PC-9 (cell line): ENCODE results near the gene GUCY1A2. TPM values are rescaled to one million over a fixed set of nuclear protein-coding genes. Genes with fewer than 3 reads are reported as not detected.

ENCODE experiments used
- BruUV-seq: library from RNA; stranded (reverse); fragments of 400-500 nt; replicated peaks from 2 replicates; lab custom pipeline; 2021; lab: Mats Ljungman, UMichigan
- CTCF ChIA-PET: fragments of 300-600 bp; sonication (Branson Sonifier 250); formaldehyde crosslinking; loops from one replicate; lab custom pipeline; 2022; ENCODE audit warnings: antibody characterized with exemption; lab: Charles Lee
- POLR2A ChIA-PET: fragments of 300-600 bp; sonication (Branson Sonifier 250); formaldehyde crosslinking; loops from one replicate; lab custom pipeline; 2022; ENCODE audit warnings: antibody characterized with exemption; ENCODE audit not compliant: unreplicated experiment; lab: Charles Lee
- DNase-seq, 2 experiments: peaks; one replicate each; pipeline versions ENCODE4 v3.0.0 to v3.0.0-alpha.2; 2015 to 2022; ENCODE audit warnings: mixed read lengths in 1 of 2
- H2AFZ ChIP-seq: fragments of 200-600 bp; sonication (generic); 2 replicates; pipeline ENCODE4 v1.8.1; 2017; ENCODE audit warnings: antibody characterized with exemption
- H3F3A ChIP-seq: fragments of 200-600 bp; sonication (generic); 2 replicates; pipeline ENCODE4 v1.8.1; 2017; ENCODE audit warnings: antibody characterized with exemption, mild to moderate bottlenecking, low read depth; ENCODE audit not compliant: insufficient read depth
- H3K27ac ChIP-seq: fragments of 200-600 bp; sonication (generic); 2 replicates; pipeline ENCODE4 v1.6.1; 2016; ENCODE audit warnings: mixed run types
- H3K27me3 ChIP-seq: fragments of 200-600 bp; sonication (generic); 2 replicates; pipeline ENCODE4 v1.6.1; 2016; ENCODE audit warnings: low read depth, mixed run types; ENCODE audit not compliant: insufficient read depth
- H3K36me3 ChIP-seq: fragments of 200-600 bp; sonication (generic); 2 replicates; pipeline ENCODE4 v1.6.1; 2016; ENCODE audit warnings: low read depth, mixed run types
- H3K4me1 ChIP-seq: fragments of 200-600 bp; sonication (generic); replicated peaks from 2 replicates; pipeline ENCODE4 v1.6.1; 2016; ENCODE audit warnings: mixed run types; ENCODE audit not compliant: insufficient read depth
- H3K4me2 ChIP-seq: fragments of 200-600 bp; sonication (generic); 2 replicates; pipeline ENCODE4 v1.6.1; 2017; ENCODE audit warnings: mixed run types
- H3K4me3 ChIP-seq: fragments of 200-600 bp; sonication (generic); 2 replicates; pipeline ENCODE4 v1.6.1; 2016; ENCODE audit warnings: mixed run types
- H3K79me2 ChIP-seq: fragments of 200-600 bp; sonication (generic); 2 replicates; pipeline ENCODE4 v1.6.1; 2017; ENCODE audit warnings: low read depth, mixed run types
- H3K9me2 ChIP-seq: fragments of 200-600 bp; sonication (generic); 2 replicates; pipeline ENCODE4 v1.8.1; 2017; ENCODE audit warnings: mild to moderate bottlenecking; ENCODE audit not compliant: insufficient read depth
- H3K9me3 ChIP-seq: fragments of 200-600 bp; sonication (generic); 2 replicates; pipeline ENCODE4 v1.8.1; 2016; ENCODE audit warnings: low read depth; ENCODE audit not compliant: insufficient read depth
- H4K20me1 ChIP-seq: fragments of 200-600 bp; sonication (generic); 2 replicates; pipeline ENCODE4 v1.8.1; 2017; ENCODE audit not compliant: insufficient read depth
- EZH2 ChIP-seq: fragments of 200-600 bp; sonication (generic); IDR thresholded peaks from 2 replicates; pipeline ENCODE4 v1.8.0; 2017; ENCODE audit warnings: antibody characterized with exemption, low read depth
- intact Hi-C: fragments of 100-400 bp; cut with micrococcal nuclease; formaldehyde crosslinking; loops from one replicate; pipeline ENCODE4 v1.10.0; 2022; ENCODE audit not compliant: unreplicated experiment
- total RNA-seq: library from RNA; stranded (reverse); gene quantifications from 2 replicates; pipeline ENCODE4 v1.2.3, GENCODE V29; 2021
- TF ChIP-seq, protein P1 (sequence below): fragments of 200-600 bp; sonication (generic); conservative IDR thresholded peaks from 2 replicates; pipeline ENCODE4 v1.6.1; 2017; ENCODE audit warnings: mixed run types, antibody characterized with exemption, mild to moderate bottlenecking, moderate library complexity

GUCY1A2 gene
- total RNA-seq, 1 experiment from 2014 or later = not detected

DNA sequence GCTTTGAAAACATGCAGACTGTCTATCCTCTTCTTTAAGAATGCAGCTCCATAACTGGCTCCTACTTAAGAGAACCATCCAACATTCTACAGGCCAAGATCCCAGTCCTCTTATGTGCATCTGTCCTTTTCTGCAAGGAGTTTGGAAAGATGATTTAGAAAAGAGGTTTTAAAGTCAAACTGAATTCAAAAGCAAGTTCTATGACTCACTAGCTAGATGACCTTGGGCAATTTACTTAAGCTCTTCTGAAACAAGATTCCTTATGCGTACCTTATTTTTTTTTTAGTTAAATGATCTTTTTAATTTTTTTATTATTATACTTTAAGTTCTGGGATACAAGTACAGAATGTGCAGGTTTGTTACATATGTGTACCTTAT lies 29.2 kb downstream of the GUCY1A2 start:
- BruUV-seq = no TSS peak
- no peaks in the 10 kb centered on the region for H3F3A ChIP-seq
- H3K4me1 ChIP-seq = 0 out of 2 replicates have a peak, but pooled peaks cover 6% of the 10 kb centered on the region
- H4K20me1 ChIP-seq = no peaks in the 10 kb centered on the region
- H3K27me3 ChIP-seq = no peaks in the 10 kb centered on the region
- H3K9me3 ChIP-seq = no peaks in the 10 kb centered on the region
- H3K9me2 ChIP-seq = no peaks in the 10 kb centered on the region
- H3K4me2 ChIP-seq = no peak overlapping the region
- ChIA-PET CTCF (no interaction called here), POLR2A (no interaction called here)
- H3K79me2 ChIP-seq = no peaks in the 10 kb centered on the region
- intact Hi-C loops = no loop called here
- H3K27ac ChIP-seq = no peak overlapping the region
- DNase-seq = no peak
- no peak overlapping the region for H2AFZ ChIP-seq
- no peaks in the 10 kb centered on the region for H3K36me3 ChIP-seq
- TF ChIP-seq, protein P1, sequence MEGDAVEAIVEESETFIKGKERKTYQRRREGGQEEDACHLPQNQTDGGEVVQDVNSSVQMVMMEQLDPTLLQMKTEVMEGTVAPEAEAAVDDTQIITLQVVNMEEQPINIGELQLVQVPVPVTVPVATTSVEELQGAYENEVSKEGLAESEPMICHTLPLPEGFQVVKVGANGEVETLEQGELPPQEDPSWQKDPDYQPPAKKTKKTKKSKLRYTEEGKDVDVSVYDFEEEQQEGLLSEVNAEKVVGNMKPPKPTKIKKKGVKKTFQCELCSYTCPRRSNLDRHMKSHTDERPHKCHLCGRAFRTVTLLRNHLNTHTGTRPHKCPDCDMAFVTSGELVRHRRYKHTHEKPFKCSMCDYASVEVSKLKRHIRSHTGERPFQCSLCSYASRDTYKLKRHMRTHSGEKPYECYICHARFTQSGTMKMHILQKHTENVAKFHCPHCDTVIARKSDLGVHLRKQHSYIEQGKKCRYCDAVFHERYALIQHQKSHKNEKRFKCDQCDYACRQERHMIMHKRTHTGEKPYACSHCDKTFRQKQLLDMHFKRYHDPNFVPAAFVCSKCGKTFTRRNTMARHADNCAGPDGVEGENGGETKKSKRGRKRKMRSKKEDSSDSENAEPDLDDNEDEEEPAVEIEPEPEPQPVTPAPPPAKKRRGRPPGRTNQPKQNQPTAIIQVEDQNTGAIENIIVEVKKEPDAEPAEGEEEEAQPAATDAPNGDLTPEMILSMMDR = no peak
- TF ChIP-seq EZH2 = no peak
- H3K4me3 ChIP-seq = no peak overlapping the region

DNA sequence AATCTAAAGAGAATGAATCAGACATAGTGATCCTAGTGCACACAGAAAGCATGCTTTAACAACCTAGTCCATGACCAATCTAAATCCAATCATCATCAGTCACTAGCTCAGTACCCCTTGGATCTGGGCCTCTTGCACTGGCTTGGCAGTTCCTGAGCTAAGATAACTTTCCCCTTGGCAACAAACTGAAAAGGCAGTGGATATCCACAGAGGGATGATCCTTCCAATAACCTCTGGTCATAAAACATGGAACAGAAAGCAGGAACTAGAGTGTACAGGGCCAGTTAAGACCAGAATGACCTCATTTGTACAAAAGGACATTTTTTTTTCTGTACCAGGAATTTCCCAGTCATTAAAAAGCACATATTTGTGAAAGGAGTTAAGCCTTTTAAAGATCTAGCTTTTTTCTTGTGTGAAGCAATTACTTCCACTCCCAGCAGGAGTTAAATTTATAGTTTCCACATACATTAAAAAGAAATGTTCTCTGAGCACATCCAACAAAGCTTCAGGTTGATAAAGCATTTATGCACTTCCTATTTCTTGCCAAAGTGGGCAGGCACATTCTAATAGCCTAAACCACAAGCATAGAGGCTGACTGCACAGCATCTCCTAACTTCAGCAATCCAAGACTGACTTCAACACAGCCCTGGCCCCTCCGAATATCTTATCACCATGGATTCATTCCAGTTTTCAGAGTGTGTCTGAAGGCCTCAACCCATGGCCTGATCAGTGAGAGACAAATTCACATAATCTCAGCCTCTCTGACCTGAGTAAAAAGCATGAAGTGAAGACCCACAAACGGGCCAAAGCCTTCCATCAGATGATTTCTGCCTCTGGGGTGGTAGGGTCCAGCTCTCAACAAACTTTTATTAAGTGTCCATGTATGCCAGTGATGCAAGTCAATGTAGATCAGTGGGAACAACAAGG lies 29.9 kb downstream of the GUCY1A2 start:
- no peak for TF ChIP-seq EZH2
- TF ChIP-seq, protein P1 = no peak
- Histone ChIP-seq H3K27me3 (no peaks in the 10 kb centered on the region), H3K4me3 (no peak overlapping the region), H2AFZ (no peak overlapping the region; the same call in 1 of the 2 replicates), H3K27ac (no peak overlapping the region), H3K4me1 (0 out of 2 replicates have a peak, but pooled peaks cover 6% of the 10 kb centered on the region), H3F3A (no peaks in the 10 kb centered on the region), H4K20me1 (no peaks in the 10 kb centered on the region), H3K9me3 (no peaks in the 10 kb centered on the region), H3K36me3 (no peaks in the 10 kb centered on the region), H3K9me2 (no peaks in the 10 kb centered on the region), H3K79me2 (no peaks in the 10 kb centered on the region), H3K4me2 (no peak overlapping the region)
- no peak for DNase-seq
- ChIA-PET POLR2A (no interaction called here), CTCF (no interaction called here)
- intact Hi-C loops = no loop called here
- no TSS peak for BruUV-seq

DNA sequence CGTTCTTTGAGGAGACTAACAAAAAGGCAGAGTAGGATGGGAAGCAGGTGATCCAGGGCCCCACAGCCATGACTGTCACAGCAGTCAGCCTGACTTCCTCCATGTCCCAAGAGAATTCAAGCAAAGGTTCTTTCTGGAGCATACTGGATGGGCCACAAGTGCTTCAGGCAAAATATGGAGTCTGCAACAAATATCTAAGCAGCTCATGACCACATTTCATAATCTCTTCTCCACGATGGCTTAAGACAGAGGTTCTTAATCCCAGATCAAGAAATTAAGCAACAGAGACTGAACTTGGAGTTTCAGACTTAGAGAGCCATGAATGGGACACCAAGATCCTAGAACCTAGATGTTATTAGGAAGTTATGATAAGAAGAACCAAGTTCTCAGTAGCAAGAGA lies 31.6 kb downstream of the GUCY1A2 start:
- CTCF ChIA-PET = no interaction called here
- Histone ChIP-seq H4K20me1 (no peaks in the 10 kb centered on the region), H3K27ac (no peak overlapping the region), H3K36me3 (no peaks in the 10 kb centered on the region), H2AFZ (no peak overlapping the region), H3K4me3 (no peak overlapping the region), H3K4me1 (0 out of 2 replicates have a peak, but pooled peaks cover 6% of the 10 kb centered on the region), H3K4me2 (no peak overlapping the region), H3K27me3 (no peaks in the 10 kb centered on the region), H3K79me2 (no peaks in the 10 kb centered on the region), H3F3A (no peaks in the 10 kb centered on the region), H3K9me2 (no peaks in the 10 kb centered on the region), H3K9me3 (no peaks in the 10 kb centered on the region)
- intact Hi-C loops = no loop called here
- no peak for DNase-seq
- POLR2A ChIA-PET = no interaction called here
- BruUV-seq = no TSS peak
- TF ChIP-seq EZH2 = no peak
- TF ChIP-seq, protein P1 = no peak
